ENCODE data around the gene ITLN1.
"Not testable (repeated sequence)": the region's sequence is repeated elsewhere in the genome, so short reads cannot be mapped to it uniquely, and the experiment has no call there.

The ITLN1 gene

DNA sequence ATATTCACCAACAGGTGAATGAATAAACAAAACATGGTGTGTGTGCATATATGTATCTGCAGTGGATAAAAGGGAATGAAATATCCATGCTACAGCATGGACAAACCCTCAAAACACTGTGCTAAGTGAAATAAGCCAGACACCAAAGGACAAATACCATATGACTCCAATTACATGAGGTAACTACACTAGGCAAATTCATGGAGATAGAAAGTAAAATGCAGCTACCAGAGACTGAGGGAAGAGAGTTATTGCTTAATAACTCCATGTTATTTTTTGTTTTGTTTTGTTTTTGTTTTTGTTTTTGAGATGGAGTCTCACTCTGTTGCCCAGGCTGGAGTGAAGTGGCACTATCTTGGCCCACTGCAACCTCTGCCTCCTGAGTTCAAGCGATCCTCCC, 2.4 kb downstream of the ITLN1 start:
- no peak for DNase-seq

DNA sequence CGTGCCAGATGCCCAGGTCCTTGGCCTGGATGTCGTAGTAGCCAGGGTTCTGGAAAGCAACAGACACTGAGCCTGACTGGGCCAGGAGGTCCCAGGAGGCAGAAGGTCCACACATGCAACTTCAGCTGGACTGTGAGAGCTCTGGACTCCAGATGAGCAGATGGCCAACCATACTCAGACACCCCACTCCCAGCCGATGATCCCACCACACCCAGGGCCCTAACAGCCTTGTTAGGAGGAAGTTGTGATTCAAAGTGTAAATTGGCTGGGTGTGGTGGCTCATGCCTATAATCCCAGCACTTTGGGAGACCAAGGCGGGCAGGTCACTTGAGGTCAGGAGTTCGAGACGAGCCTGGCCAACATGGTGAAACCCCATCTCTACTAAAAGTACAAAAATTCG, 3.7 kb downstream of the ITLN1 start:
- not testable (repeated sequence) for DNase-seq

DNA sequence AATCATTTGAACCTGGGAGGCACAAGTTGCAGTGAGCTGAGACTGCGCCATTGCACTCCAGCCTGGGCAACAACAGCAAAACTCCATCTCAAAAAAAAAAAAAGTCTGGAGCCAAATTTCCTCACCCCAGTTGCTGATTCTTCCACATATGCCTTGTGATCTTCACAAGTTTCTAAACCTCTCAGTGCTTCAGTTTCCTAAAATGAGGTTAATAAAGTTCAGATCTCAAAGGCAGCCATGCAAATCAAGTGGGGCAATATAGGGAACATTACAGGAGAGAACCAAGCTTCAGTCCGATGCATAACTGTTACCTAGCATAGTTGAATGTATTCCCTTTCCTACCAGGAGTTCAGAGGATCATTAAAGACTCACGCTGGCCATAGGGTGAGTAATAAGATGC, 4.8 kb downstream of the ITLN1 start:
- DNase-seq = no peak

DNA sequence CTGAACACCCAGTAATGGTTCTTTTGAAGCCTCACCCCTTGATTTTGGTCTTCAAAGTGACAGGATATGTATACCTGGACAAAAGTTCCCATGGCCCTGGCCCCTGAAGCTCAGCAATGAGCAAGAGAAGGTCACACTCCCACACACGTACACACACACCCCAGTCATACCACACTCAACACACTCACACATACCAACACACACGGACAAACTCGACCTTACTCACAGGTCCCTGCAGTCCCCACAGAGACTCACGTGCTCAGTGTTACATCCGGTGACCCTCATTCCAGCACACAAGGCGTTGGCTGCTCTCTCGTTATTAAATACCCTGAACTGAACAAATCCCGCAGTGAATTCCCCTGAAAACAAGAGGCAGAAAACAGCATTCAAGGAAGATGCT, 5.9 kb downstream of the ITLN1 start:
- no peak for DNase-seq

DNA sequence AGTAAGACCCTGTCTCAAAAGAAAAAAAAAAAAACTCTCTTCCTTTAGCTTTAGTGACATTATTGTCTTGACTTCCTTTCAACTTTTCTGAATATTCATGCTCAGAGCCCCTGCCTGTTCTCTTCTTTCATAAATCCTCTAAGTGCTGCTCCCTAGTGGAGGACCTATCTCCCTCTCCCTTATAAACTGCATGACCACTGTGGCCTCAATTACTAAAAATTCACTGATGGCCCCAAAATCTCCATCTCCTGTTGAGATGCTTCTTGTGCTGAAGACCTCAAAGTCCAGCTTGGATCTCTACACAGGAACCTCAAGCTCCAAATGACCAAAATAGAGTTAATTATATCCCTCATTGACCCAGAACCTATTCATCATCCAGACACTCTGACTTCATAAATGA, 7.8 kb downstream of the ITLN1 start:
- no peak for DNase-seq

DNA sequence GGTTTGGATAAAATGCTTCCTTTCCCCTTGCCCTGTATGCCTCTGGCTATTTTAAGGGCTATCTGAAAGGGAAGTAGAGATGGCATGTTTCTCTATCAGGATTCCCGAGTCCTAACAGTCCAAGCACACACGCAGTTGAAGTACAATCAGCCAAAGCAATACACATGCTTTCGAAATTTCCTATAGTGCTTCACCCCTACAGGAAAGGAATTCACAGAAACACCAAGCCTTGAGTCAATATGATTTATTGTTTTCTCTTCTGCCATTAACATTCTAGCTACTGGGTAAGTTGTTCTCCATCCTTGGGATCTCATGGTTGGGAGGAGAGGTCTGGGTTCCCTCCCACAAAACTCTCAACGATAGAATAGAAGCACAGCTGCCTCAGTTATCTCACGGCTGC, 8.7 kb downstream of the ITLN1 start:
- DNase-seq = no peak

DNA sequence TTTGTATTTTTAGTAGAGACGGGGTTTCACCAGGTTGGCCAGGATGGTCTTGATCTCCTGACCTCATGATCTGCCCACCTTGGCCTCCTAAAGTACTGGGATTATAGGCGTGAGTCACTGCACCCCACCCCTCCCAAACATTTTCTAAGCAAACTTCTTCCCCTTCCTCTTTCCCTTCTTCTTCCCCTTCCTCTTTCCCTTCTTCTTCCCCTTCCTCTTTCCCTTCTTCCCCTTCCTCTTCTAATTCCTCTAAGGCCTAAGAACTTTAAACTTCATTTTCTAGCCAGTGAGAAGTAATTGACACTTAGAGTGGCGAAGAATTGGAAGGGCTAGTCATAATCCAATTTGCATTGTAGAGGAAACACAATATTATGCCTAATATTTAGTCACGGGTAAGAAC, 9.4 kb downstream of the ITLN1 start:
- DNase-seq = not testable (repeated sequence)

DNA sequence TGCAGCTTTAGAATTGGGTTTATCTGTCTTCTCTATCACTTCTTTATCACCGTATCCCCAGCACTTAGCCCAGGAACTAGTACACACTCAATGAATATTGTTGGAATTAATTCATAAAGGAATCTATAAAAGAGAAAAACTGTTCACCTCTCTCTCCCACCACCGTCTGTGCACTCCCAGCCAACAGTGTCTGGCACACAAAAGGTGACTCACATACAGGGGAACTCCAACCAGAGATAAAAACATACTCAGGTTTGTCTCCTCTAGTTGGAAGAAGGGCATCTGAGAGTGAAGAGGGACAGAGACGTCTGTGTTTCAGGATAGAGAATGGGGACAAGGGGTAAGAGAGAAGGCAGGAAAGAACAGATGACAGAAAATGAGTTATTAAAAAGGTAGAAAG, 10.0 kb downstream of the ITLN1 start:
- no peak for DNase-seq

DNA sequence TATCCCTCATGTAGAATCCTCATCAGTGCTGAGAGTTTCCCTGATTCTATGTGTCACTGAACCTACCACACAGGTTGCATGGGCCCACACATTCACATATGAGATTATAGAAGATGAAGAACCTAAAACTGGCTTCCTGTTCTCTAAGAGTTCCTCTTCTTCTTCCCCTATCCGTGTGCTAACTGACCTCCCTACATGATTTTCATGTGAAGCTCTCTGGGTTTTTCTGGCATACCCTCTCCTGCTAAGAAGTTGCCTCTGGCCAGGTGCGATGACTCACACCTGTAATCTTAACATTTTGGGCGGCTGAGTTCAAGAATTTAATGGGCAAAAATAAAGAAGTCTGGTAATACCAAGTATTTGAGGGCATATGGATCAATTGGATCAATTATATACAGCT, 16.8 kb downstream of the ITLN1 start:
- DNase-seq = no peak

DNA sequence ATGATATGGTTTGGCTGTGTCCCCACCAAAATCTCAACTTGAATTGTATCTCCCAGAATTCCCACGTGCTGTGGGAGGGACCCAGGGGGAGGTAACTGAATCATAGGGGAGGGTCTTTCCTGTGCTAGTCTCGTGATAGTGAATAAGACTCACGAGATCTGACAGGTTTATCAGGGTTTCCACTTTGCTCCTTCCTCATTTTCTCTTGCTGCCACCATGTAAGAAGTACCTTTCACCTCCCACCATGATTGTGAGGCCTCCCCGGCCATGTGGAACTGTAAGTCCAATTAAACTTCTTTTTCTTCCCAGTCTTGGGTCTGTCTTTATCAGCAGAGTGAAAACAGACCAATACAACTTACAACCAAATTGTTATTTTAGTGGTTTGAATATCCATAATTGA, 17.3 kb downstream of the ITLN1 start:
- DNase-seq = not testable (repeated sequence)

DNA sequence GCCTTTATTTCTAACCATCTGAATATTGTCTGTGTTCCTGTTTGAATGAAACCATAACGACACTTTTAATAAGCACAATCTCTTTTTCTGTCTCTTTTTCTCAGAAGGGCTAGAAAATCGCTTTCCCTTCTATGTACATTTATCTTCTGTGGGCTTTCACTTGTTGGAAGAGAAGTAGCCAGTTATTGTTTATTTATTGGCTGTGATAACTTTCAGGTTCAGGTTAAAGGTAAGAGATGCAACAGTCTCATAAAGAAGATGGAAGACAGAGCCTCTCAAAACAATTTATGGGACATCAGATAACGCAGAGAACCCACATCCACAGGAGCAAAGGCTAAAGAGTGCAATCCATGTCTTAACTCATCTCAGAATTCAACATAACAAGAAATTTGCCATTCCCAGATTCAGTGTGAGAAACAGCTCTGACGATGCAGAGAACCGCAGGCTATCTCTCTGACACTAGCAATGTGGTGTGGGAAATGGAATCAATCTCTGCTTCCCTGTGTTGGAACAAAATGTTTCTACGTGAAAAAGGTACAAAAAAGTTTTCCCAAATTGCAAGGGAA, 18.2 kb downstream of the ITLN1 start:
- no peak for DNase-seq

DNA sequence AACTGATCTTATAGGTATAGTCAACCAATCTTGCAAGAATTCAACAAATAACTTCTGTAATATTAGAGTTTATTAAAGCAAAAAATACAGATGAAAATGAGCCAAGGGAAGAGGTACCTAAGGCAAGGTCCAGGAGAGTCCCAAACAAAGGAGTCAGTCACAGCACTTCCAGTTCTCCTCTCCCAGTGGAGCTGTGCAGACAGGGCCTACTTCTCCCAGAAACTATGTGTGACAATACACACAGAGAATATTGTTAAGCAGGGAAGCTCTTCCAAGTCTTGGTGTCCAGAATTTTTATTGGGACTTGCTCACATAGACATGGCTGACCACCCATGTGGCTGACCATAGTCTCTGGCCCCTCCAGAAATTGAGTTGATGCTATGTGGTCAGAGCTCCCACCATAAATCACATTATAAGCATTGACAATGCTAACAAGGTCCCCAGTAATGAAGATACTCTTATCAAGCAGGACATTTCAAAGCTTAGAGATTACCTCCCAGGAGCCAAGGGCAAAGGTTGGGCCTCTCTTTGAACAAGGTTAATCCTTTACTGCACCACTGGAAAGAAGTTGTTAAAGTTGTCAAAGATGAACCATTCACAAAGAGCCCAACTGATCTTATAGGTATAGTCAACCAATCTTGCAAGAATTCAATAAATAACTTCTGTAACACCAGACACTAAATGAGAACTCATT, 18.8 kb downstream of the ITLN1 start:
- DNase-seq = no peak

DNA sequence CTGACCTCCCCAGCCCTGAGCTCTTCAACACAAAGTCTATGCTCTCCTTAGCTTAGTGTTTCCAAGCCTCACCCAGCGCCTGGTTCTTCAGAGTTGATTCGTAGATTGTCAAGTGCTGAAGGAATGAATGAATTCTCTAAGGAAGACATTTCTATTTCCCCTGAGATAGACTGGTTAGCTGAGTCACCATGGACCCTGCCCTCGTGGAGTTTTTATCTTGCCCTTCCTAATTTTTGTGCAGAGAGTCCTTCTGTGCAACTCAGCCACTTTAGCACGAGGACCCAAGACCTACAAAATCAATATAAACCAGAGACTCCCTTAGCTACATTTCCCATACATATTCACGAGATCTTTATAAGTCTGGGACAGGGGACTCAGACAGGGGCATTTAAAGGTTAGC, 19.6 kb downstream of the ITLN1 start:
- DNase-seq = no peak

DNA sequence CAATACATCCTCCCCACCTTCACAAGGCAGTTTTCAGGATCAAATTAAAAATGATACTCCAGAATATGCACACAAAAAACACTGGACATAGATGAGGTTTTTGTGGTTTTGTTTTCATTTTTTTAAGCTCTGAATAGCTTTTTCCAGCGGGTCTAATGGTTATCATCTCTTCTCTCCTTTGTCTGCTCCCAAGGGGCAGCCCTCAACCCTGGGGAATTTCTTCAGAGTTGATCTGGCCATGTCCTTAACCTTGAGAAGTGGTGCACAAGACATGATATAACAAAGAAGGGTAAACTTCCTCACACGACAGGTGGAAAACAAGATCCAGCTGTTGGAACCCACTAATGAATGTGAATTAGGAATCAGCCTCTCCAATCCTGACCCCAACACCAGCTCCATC, 20.8 kb downstream of the ITLN1 start:
- DNase-seq = no peak

DNA sequence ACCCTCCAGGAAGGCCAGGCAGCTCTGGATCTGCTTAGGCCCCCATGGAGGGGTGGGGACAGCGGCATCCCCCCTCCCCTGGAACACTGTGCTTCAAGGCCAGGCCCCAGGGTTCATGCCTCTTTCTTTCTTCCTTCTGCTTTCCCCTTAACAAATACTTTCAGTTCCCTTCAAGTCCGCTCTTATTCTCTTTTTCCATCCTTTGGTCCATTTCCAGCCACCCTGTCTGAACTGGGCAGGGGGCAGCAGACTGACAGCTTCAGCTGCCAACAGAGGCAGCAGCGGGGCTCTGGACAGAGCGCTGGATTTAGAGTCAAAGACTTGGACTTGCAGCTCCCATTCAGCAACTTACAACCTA, 21.2 kb downstream of the ITLN1 start:
- no peak for DNase-seq

DNA sequence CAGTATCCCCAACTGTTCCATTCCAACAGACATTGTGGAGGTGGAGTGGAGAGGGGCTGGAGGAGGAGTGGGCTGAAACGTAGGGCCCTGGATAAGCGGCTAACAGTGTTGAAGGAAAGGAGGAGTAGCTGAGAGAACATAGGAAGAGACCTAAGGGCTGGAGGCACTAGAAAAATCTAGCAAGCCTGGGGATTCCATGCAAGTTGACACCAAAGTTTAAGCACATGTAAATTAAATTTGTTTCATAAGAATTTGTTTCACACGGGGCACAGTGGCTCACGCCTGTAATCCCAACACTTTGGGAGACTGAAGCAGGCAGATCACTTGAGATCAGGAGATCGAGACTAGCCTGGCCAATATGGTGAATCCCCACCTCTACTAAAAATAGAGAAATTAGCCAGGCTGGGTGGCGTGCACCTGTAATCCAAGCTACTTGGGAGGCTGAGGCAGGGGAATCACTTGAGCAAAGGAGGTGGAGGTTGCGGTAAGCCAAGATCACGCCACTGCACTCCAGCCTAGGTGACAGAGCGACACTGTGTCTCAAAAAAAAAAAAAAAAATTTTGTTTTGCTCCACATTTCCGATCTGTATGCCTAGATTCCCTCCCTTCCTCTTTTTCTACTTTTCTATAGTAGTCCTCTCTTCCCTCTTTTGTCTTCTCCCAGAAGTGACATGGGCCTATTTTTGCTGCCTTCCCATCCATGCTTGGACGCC, 21.8 kb downstream of the ITLN1 start:
- no peak for DNase-seq

DNA sequence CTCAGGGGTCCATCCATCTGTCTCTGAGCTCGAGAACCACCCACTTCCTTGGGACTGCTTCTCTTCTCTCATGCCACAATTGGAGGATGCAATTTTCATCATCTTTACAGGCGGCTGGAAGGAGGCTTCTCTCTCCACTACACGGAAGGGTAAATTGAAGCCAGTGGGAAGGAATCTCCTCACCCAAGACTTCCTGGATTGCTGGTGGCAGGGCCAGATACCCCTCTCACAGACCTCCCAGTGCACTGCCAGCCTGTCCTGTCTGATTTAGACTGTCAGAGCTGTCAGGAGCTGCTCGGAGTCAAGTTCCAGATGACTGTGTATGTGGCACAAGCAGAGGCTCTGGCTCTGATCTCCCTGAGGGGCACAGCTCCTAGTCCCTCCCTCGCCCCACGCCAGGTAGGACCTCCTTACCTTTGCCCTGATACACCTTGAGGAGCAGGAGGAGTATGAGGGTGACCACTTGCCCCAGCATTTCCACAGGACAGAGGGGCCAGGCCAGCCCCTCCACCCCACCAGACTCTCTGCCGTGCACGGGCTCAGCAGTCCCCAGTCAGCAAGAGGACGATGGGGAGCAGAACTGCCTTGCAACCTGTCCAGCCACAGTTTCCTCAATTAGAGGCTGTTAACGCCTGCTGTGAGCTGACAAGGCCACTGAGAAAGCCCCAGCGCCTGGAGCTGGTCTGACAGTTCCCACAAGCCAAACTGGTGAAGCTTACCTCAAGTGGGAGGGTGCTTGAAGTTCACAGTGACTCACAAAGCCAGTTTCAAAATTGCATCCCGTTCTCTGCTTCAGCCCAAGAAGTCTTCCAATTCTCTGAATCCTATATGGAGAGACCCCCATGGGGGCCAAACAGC, 22.5 kb downstream of the ITLN1 start, which contains the start of gene CD244:
TSS of gene CD244 (minus strand) at position 685 of the 858 bp plus-strand sequence. CDS start at position 475, 210 bp downstream.
- no peak for DNase-seq

DNA sequence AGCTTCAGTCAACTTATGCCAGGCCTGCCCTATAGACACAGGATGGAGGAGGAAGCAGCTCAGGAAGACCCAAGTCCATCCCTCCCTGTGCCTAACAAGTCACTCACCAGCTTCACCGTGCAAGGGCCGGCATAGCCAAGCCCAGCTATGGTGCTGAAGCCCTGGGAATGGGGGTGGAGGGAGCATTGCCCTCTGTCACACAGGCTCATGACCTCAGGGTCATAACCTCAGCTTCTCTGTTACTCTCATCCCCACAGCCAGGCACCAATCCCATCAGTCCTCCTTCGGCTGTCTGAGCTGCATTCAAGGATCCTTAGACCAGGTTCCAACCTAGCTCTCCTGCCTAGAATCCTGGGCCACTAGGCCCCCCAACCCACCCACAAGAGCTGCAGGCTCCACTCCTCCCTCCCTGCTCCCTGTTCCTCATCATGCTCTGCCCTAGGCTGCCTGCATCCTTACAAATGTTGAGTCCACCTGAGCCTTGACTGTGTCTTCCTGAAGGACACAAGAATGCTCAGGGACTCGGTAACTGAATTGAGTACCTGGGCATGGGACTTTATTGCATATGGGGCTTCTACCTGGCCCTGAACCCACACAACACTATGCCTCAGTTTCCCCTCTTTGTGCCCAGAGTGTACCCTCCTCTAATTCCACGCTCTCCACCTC, 24.0 kb downstream of the ITLN1 start:
- DNase-seq = no peak

DNA sequence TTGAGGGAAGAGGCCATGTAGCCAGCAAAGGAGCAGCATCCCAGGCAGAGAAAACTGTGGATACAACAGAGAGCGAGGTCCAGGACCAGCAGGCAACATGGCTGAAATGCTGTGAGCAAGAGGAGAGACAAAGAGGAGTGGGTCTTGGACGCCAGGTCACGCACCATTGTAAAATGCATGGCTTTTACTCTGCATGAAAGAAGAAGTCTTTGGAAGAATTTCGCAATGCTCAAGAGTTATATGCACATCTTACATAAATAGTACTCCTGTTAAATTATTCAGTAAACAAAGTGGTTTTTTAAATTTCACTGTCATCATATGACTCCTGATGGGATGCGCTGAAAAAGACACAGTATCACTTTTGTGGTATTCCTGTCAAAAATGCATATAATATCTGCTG, 25.8 kb downstream of the ITLN1 start:
- DNase-seq = no peak

DNA sequence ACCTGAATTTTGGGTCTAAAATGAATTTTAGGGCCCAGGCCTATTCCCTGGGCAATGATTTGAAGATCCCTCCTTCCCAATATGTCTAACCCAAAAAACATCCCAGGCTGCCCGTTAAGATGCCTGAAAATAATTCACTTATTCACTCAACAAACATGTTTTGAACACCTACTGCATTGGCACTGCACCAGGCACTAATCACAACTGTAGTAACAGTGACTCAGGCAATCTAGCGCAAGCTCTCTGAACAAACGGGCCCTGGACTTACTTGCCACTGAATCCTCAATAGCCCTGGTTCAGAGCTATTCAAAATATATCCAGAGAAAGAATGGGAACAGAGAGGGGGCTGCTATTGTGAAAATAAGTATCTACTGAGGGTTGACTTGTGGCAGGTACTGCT, 26.5 kb downstream of the ITLN1 start:
- DNase-seq = no peak

DNA sequence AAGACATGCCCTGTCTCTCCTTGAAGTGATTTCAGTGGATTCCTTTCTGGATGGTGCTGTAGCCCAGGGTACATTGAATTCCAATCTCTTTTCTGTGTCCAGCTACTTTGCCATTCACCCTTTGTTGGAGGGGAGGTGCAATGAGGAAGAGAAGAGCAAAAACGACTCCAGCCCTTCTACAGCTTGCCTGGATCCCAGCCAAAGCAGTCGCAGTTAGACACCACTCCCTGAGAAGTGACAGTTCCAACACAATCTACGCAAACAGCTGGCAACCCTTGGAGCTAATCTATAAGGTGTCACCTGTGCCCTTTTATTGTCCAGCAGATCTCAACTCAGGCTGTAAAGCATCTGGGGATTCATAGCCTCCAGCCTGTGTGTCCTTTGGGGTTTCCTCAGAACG, 26.9 kb downstream of the ITLN1 start:
- DNase-seq = no peak

DNA sequence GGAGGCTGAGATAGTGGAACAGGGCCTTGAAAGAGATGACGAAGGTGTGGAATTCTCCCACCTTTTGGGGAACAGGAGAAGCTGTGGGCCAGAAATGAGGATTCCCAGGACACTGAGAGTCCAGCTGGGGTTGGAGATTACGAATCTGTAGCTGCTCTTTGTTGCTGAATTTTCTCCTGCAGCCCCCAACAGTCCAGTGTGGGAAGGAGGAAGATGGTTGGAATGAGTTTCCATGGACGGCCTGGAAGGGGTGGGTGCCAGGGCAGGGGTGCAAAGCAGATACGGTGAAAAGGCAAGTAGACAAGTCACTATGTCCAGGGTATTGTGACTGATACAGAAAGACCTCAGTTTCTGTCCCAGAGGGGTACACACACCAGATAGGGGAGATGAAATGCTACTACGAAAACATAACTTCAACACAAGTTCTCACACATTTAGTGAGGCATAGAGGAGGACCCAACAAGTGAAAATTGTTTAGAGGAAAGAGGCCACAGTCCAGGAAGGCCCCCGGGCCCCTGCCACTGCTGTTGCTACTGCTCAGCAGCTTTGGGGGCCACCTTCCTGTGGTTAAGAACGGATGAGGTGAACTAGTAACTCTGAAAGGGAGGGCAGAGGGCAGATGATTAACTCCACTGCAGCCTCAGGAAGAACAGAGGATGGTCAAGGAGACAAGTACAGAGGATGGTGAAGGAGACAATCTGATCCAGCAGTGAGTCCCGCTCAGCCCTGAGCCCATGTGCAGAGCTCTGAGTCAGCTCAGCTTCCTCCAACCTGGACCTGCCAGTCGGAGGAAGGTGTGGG, 29.6 kb downstream of the ITLN1 start:
- DNase-seq = no peak
